PC-3 (cell line): ENCODE results near the gene TNFSF8. TPM values are rescaled to one million over a fixed set of nuclear protein-coding genes. Genes with fewer than 3 reads are reported as not detected.

Experiments
- ATAC-seq: fragments of 200-7000 bp; cut with Tn5 transposase; 2 replicates; pipeline ENCODE4 v1.9.1; 2020; ENCODE audit warnings: mild to moderate bottlenecking, moderate library complexity
- BruUV-seq: library from RNA; stranded (reverse); fragments of 400-500 nt; replicated peaks from 2 replicates; lab custom pipeline; 2021; lab: Mats Ljungman, UMichigan
- CTCF ChIA-PET: fragments of 300-600 bp; sonication (Branson Sonifier 250); formaldehyde crosslinking; loops from one replicate; lab custom pipeline; 2022; ENCODE audit warnings: antibody characterized with exemption; lab: Charles Lee
- POLR2A ChIA-PET: fragments of 300-600 bp; sonication (Branson Sonifier 250); formaldehyde crosslinking; loops from one replicate; lab custom pipeline; 2022; ENCODE audit warnings: antibody characterized with exemption; ENCODE audit not compliant: unreplicated experiment; lab: Charles Lee
- DNase-seq: peaks from one replicate; pipeline ENCODE4 v3.0.0-alpha.2; 2015
- H2AFZ ChIP-seq: fragments of 300-600 bp; sonication (generic); 2 replicates; pipeline ENCODE4 v1.6.0; 2016; ENCODE audit warnings: antibody characterized with exemption, low read length
- H3F3A ChIP-seq: fragments of 300-600 bp; sonication (generic); one replicate; pipeline ENCODE4 v1.6.0; 2017; ENCODE audit warnings: antibody characterized with exemption, low read length, control low read depth, mild to moderate bottlenecking; ENCODE audit not compliant: unreplicated experiment
- H3K27ac ChIP-seq: fragments of 300-600 bp; sonication (generic); 2 replicates; pipeline ENCODE4 v1.5.1; 2016; ENCODE audit warnings: mild to moderate bottlenecking, low read length
- H3K27me3 ChIP-seq: fragments of 300-600 bp; sonication (generic); 2 replicates; pipeline ENCODE4 v1.6.1; 2016; ENCODE audit warnings: low read length, mixed read lengths
- H3K36me3 ChIP-seq: fragments of 300-600 bp; sonication (generic); 2 replicates; pipeline ENCODE4 v1.6.1; 2016; ENCODE audit warnings: low read depth, mixed run types, low read length, mixed read lengths
- H3K4me1 ChIP-seq: fragments of 300-600 bp; sonication (generic); 2 replicates; pipeline ENCODE4 v1.5.1; 2016; ENCODE audit warnings: low read length; ENCODE audit not compliant: insufficient read depth
- H3K4me2 ChIP-seq: fragments of 300-600 bp; sonication (generic); 2 replicates; pipeline ENCODE4 v1.6.0; 2016; ENCODE audit warnings: low read length
- H3K4me3 ChIP-seq: fragments of 300-600 bp; sonication (generic); 2 replicates; pipeline ENCODE4 v1.5.1; 2016; ENCODE audit warnings: mild to moderate bottlenecking, low read length, mixed read lengths
- H3K79me2 ChIP-seq: fragments of 300-600 bp; sonication (generic); 2 replicates; pipeline ENCODE4 v1.6.1; 2017; ENCODE audit warnings: low read length, mixed read lengths
- H3K9ac ChIP-seq: fragments of 300-600 bp; sonication (generic); 2 replicates; pipeline ENCODE4 v1.6.0; 2016; ENCODE audit warnings: mild to moderate bottlenecking, low read length
- H3K9me2 ChIP-seq: fragments of 300-600 bp; sonication (generic); replicated peaks from 2 replicates; pipeline ENCODE4 v1.6.1; 2016; ENCODE audit warnings: mixed run types, low read length, mixed read lengths
- H3K9me3 ChIP-seq: fragments of 300-600 bp; sonication (generic); 2 replicates; pipeline ENCODE4 v1.6.1; 2016; ENCODE audit warnings: low read length, mixed read lengths
- H4K20me1 ChIP-seq: fragments of 300-600 bp; sonication (generic); 2 replicates; pipeline ENCODE4 v1.6.1; 2016; ENCODE audit warnings: low read length, mixed read lengths
- EZH2 ChIP-seq: fragments of 300-600 bp; sonication (generic); IDR thresholded peaks from one replicate; pipeline ENCODE4 v1.6.1; 2017; ENCODE audit warnings: antibody characterized with exemption, mild to moderate bottlenecking, low read length; ENCODE audit not compliant: unreplicated experiment
- EZH2phosphoT487 ChIP-seq: fragments of 300-600 bp; sonication (generic); IDR thresholded peaks from 2 replicates; pipeline ENCODE4 v1.6.1; 2018; ENCODE audit warnings: mild to moderate bottlenecking, antibody characterized with exemption, low read length, borderline replicate concordance
- intact Hi-C: fragments of 100-400 bp; cut with micrococcal nuclease; formaldehyde crosslinking; loops from 2 replicates; pipeline ENCODE4 v1.9.0; 2023
- total RNA-seq: library from RNA; depleted of rRNA; stranded (reverse); fragments of >200 nt; gene quantifications from 2 replicates; pipeline ENCODE4 v1.2.3, GENCODE V29; 2014
- TF ChIP-seq, protein P1 (sequence below): fragments of 300-600 bp; sonication (generic); conservative IDR thresholded peaks from 2 replicates; pipeline ENCODE4 v1.5.1; 2017; ENCODE audit warnings: antibody characterized with exemption, low read depth, mild to moderate bottlenecking, low read length

Gene TNFSF8
- total RNA-seq, 1 experiment from 2014 or later, result not detected

DNA sequence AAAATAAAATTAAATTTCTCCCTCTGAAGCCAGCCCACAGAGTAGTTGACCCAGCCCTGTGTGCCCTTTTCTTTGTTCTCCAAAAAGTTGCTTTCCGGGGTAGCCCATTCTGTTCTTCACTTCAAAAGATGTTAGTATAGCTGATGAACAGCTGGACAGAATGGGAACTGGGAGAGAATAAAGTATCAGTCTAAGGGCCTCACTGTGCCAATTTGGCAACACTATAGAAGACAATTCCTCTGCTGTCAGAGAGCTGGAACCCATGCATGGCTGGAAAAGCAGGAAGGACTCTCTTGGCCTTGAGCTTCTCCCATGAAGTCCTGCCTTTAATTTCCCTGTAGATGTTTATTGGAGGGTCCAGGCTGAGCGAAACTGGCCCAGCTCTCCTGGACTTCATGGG is 11.0 kb upstream of the TNFSF8 start:
- Histone ChIP-seq H3K4me1 (no peaks in the 10 kb centered on the region), H3K27ac (no peak overlapping the region), H3K4me2 (no peak overlapping the region), H3K4me3 (no peak overlapping the region), H3K36me3 (no peaks in the 10 kb centered on the region), H3K9ac (no peak overlapping the region), H3K79me2 (no peaks in the 10 kb centered on the region), H2AFZ (no peak overlapping the region), H3F3A (no peaks in the 10 kb centered on the region), H3K9me3 (no peaks in the 10 kb centered on the region), H3K9me2 (no peaks in the 10 kb centered on the region), H3K27me3 (no peaks in the 10 kb centered on the region), H4K20me1 (no peaks in the 10 kb centered on the region)
- no TSS peak for BruUV-seq
- TF ChIP-seq EZH2phosphoT487, result no peak
- TF ChIP-seq, protein P1, sequence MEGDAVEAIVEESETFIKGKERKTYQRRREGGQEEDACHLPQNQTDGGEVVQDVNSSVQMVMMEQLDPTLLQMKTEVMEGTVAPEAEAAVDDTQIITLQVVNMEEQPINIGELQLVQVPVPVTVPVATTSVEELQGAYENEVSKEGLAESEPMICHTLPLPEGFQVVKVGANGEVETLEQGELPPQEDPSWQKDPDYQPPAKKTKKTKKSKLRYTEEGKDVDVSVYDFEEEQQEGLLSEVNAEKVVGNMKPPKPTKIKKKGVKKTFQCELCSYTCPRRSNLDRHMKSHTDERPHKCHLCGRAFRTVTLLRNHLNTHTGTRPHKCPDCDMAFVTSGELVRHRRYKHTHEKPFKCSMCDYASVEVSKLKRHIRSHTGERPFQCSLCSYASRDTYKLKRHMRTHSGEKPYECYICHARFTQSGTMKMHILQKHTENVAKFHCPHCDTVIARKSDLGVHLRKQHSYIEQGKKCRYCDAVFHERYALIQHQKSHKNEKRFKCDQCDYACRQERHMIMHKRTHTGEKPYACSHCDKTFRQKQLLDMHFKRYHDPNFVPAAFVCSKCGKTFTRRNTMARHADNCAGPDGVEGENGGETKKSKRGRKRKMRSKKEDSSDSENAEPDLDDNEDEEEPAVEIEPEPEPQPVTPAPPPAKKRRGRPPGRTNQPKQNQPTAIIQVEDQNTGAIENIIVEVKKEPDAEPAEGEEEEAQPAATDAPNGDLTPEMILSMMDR, result no peak
- no peak for TF ChIP-seq EZH2
- DNase-seq (no peak), ATAC-seq (no peak)
- intact Hi-C loops, result no loop called here
- ChIA-PET POLR2A (no interaction called here), CTCF (no interaction called here)

DNA sequence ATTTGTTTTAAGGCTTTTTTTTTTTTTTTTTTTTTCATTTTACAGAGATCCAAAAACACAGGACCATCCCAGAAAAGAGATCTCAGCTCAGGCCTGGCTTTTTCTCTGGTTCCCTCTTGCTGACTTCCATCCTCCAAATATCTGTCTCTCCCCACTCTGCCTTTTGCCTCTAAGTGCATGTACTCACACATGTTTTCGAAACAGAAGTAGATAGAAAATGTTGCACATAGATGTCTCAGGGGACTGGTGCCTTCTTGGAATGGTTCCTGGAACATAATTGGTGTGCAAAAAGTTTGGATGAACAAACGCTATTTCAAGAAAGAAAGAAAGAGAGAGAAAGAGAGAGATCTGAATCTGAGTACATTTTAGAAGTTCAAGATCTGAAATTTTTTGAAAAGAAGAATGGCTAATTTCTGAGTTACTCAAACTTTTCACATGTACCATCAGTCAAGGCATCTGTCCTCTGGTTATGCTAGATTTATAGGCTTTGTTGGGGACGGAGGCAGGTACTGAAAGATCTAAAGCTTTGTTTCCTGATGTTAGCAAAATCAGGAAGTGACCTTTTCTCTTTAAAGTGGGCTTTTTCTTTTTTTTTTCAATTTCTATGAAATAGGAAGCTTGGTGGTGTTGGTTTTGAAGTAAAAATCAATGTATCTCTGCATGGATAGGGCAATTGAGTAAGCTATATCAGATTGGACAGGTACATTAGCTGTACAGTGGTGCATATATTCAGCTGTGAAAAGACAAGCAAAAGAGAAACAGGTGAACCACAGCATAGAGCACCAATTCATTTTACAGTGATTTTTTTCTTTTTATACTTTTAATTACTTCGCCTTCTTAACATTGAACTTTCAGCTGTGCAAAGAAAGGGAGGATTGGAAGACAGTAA is 8.5 kb upstream of the TNFSF8 start:
- no peaks in the 10 kb centered on the region for H3K4me1 ChIP-seq
- no TSS peak for BruUV-seq
- CTCF ChIA-PET, result no interaction called here

More for the DNA sequence above, 8.5 kb upstream of the TNFSF8 start:
- H3K4me2 ChIP-seq, result no peak overlapping the region
- no peaks in the 10 kb centered on the region for H3K9me3 ChIP-seq
- POLR2A ChIA-PET, result no interaction called here
- H3F3A ChIP-seq, result no peaks in the 10 kb centered on the region
- H3K79me2 ChIP-seq, result no peaks in the 10 kb centered on the region
- ATAC-seq (no peak), DNase-seq (no peak)
- no peak overlapping the region for H3K4me3 ChIP-seq
- intact Hi-C loops, result no loop called here
- H4K20me1 ChIP-seq, result no peaks in the 10 kb centered on the region
- no peak for TF ChIP-seq EZH2phosphoT487
- no peak for TF ChIP-seq EZH2
- TF ChIP-seq, protein P1, result no peak
- no peaks in the 10 kb centered on the region for H3K9me2 ChIP-seq
- H3K27ac ChIP-seq, result no peak overlapping the region
- no peaks in the 10 kb centered on the region for H3K36me3 ChIP-seq
- no peaks in the 10 kb centered on the region for H3K27me3 ChIP-seq
- H3K9ac ChIP-seq, result no peak overlapping the region
- H2AFZ ChIP-seq, result no peak overlapping the region
